H1 (cell line): ENCODE results near the gene KLHL29. TPM values are rescaled to one million over a fixed set of nuclear protein-coding genes. Genes with fewer than 3 reads are reported as not detected.
A peak's percentile ranks its signal among the peaks of the same experiment; 100 is the strongest.

ENCODE experiments used
- CTCF ChIA-PET: fragments of 300-600 bp; sonication (Branson Sonifier 250); formaldehyde crosslinking; loops from one replicate; lab custom pipeline; 2021; ENCODE audit not compliant: partially characterized antibody; lab: Charles Lee
- POLR2A ChIA-PET: fragments of 300-600 bp; sonication (Branson Sonifier 250); formaldehyde crosslinking; loops from one replicate; lab custom pipeline; 2021; ENCODE audit warnings: inconsistent platforms; ENCODE audit not compliant: partially characterized antibody; lab: Charles Lee
- DNase-seq, 2 experiments: peaks; one replicate each; pipeline versions ENCODE4 v3.0.0 to v3.0.0-alpha.2; 2010 to 2022; ENCODE audit warnings: low spot score in 2 of 2, low read depth in 1 of 2, mixed read lengths in 1 of 2
- FAIRE-seq: peaks from 2 replicates; lab custom pipeline; 2011; peaks lifted over from hg19 to GRCh38; lab: Jason Lieb, UNC
- H2AFZ ChIP-seq: 2 replicates; pipeline ENCODE4 v1.8.1; 2012; ENCODE audit warnings: low read length, inconsistent platforms
- H2AK5ac ChIP-seq: 2 replicates; pipeline ENCODE4 v1.6.1; 2013; ENCODE audit warnings: low read depth, low read length
- H2BK120ac ChIP-seq: replicated peaks from 2 replicates; pipeline ENCODE3; 2013; ENCODE audit warnings: low read depth, low read length, inconsistent platforms
- H2BK12ac ChIP-seq: 2 replicates; pipeline ENCODE4 v1.6.1; 2013; ENCODE audit warnings: low read depth, low read length
- H2BK15ac ChIP-seq: 2 replicates; pipeline ENCODE4 v1.6.1; 2013; ENCODE audit warnings: low read length
- H2BK20ac ChIP-seq: 2 replicates; pipeline ENCODE4 v1.6.1; 2013; ENCODE audit warnings: low read length
- H2BK5ac ChIP-seq: 2 replicates; pipeline ENCODE4 v1.6.1; 2013; ENCODE audit warnings: low read depth, low read length
- H3K14ac ChIP-seq: 2 replicates; pipeline ENCODE4 v1.6.1; 2013; ENCODE audit warnings: inconsistent platforms; ENCODE audit not compliant: insufficient read length
- H3K18ac ChIP-seq: 2 replicates; pipeline ENCODE4 v1.6.1; 2013; ENCODE audit warnings: low read length; ENCODE audit errors: extremely low read depth
- H3K23ac ChIP-seq: 2 replicates; pipeline ENCODE4 v1.6.1; 2013; ENCODE audit warnings: inconsistent platforms; ENCODE audit not compliant: insufficient read length
- H3K23me2 ChIP-seq: 2 replicates; pipeline ENCODE4 v1.6.1; 2013; ENCODE audit warnings: low read depth, low read length
- H3K27ac ChIP-seq: 2 replicates; pipeline ENCODE4 v1.6.1; 2011; ENCODE audit warnings: low read depth, low read length, inconsistent platforms
- H3K27me3 ChIP-seq, 4 experiments: replicated peaks in 1 of 4; 1 replicate in 1 of 4; 2 replicates in 3 of 4; pipeline versions ENCODE4 v1.6.1 to v1.8.1; 2011 to 2013; ENCODE audit warnings: low read length in 3 of 4, mild to moderate bottlenecking in 3 of 4, inconsistent platforms in 2 of 4, mixed read lengths in 2 of 4, moderate library complexity in 1 of 4; ENCODE audit not compliant: control insufficient read depth in 3 of 4, insufficient read depth in 3 of 4; ENCODE audit errors: extremely low read depth in 1 of 4
- H3K36me3 ChIP-seq, 4 experiments: 2 replicates each; pipeline versions ENCODE4 v1.6.1 to v1.8.1; 2011 to 2013; ENCODE audit warnings: mild to moderate bottlenecking in 4 of 4, low read length in 3 of 4, moderate library complexity in 2 of 4, control low read depth in 1 of 4, inconsistent platforms in 1 of 4; ENCODE audit not compliant: insufficient read depth in 4 of 4, control insufficient read depth in 2 of 4
- H3K4ac ChIP-seq: replicated peaks from 2 replicates; pipeline ENCODE3; 2013; ENCODE audit warnings: low read length, low read depth, mixed read lengths, inconsistent platforms; ENCODE audit not compliant: insufficient read length
- H3K4me1 ChIP-seq, 4 experiments: replicated peaks in 1 of 4; 1 replicate in 1 of 4; 2 replicates in 3 of 4; pipeline versions ENCODE4 v1.6.1 to v1.8.1; 2011 to 2013; ENCODE audit warnings: low read length in 3 of 4, inconsistent platforms in 2 of 4, mixed read lengths in 1 of 4; ENCODE audit not compliant: insufficient read depth in 4 of 4, control insufficient read depth in 3 of 4
- H3K4me2 ChIP-seq, 2 experiments: 2 replicates each; pipeline versions ENCODE4 v1.6.1 to v1.8.1; 2011 to 2013; ENCODE audit warnings: low read depth in 2 of 2, low read length in 2 of 2, control low read depth in 1 of 2, inconsistent platforms in 1 of 2, mild to moderate bottlenecking in 1 of 2; ENCODE audit not compliant: insufficient read depth in 1 of 2
- H3K4me3 ChIP-seq, 4 experiments: fragments of 200-600, 300-600 bp in 1 of 4; sonication (generic), shearing (Covaris generic), sonication (Bioruptor Twin) in 1 of 4; 2 replicates each; pipeline versions ENCODE4 v1.5.1 to v1.8.1; 2011 to 2016; ENCODE audit warnings: low read length in 4 of 4, low read depth in 3 of 4, control low read depth in 2 of 4, inconsistent platforms in 2 of 4, mild to moderate bottlenecking in 2 of 4, mixed read lengths in 1 of 4, moderate library complexity in 1 of 4; ENCODE audit not compliant: insufficient read depth in 2 of 4; ENCODE audit errors: extremely low read depth in 1 of 4
- H3K56ac ChIP-seq: replicated peaks from 2 replicates; pipeline ENCODE3; 2013; ENCODE audit warnings: low read depth, mild to moderate bottlenecking, mixed read lengths, low read length, inconsistent platforms; ENCODE audit not compliant: insufficient read length
- H3K79me1 ChIP-seq: 2 replicates; pipeline ENCODE4 v1.6.1; 2013; ENCODE audit warnings: low read depth, low read length, control low read depth
- H3K79me2 ChIP-seq, 2 experiments: 2 replicates each; pipeline versions ENCODE4 v1.6.1 to v1.8.1; 2012 to 2013; ENCODE audit warnings: low read length in 2 of 2, mild to moderate bottlenecking in 2 of 2, inconsistent platforms in 1 of 2; ENCODE audit not compliant: insufficient read depth in 2 of 2, control insufficient read depth in 1 of 2
- H3K9ac ChIP-seq, 4 experiments: replicated peaks in 1 of 4; 1 replicate in 1 of 4; 2 replicates in 3 of 4; pipeline versions ENCODE4 v1.6.1 to v1.8.1; 2011 to 2013; ENCODE audit warnings: low read depth in 3 of 4, low read length in 3 of 4, control low read depth in 2 of 4, mild to moderate bottlenecking in 2 of 4, moderate library complexity in 2 of 4, inconsistent platforms in 1 of 4; ENCODE audit errors: extremely low read depth in 1 of 4
- H3K9me3 ChIP-seq, 2 experiments: 2 replicates each; pipeline versions ENCODE4 v1.6.1 to v1.8.1; 2012 to 2013; ENCODE audit warnings: mild to moderate bottlenecking in 2 of 2, moderate library complexity in 2 of 2, control low read depth in 1 of 2, inconsistent platforms in 1 of 2, low read depth in 1 of 2, low read length in 1 of 2, mixed read lengths in 1 of 2; ENCODE audit not compliant: insufficient read depth in 2 of 2
- H4K20me1 ChIP-seq, 2 experiments: replicated peaks in 1 of 2; 2 replicates each; pipeline versions ENCODE3 to v1.8.1; 2011 to 2013; ENCODE audit warnings: inconsistent platforms in 2 of 2, low read length in 2 of 2, mild to moderate bottlenecking in 1 of 2; ENCODE audit not compliant: insufficient read depth in 2 of 2, control insufficient read depth in 1 of 2
- H4K5ac ChIP-seq: 2 replicates; pipeline ENCODE4 v1.6.1; 2013; ENCODE audit warnings: low read length, low read depth, mixed read lengths, inconsistent platforms; ENCODE audit not compliant: insufficient read length
- H4K8ac ChIP-seq: 2 replicates; pipeline ENCODE4 v1.8.0; 2013; ENCODE audit warnings: mild to moderate bottlenecking, moderate library complexity, low read length, inconsistent platforms; ENCODE audit not compliant: insufficient read depth; ENCODE audit errors: extremely low read depth
- H4K91ac ChIP-seq: replicated peaks from 2 replicates; pipeline ENCODE3; 2013; ENCODE audit warnings: low read length, mixed read lengths, inconsistent platforms; ENCODE audit not compliant: insufficient read length
- USF2 ChIP-seq: IDR thresholded peaks from 2 replicates; pipeline ENCODE4 v1.6.1; 2011; ENCODE audit warnings: low read length, improper control_type of control experiment
- WGBS, 2 experiments: shearing (Covaris generic) in 1 of 2; methylation state at CpG; one replicate each; pipeline versions ENCODE4 v1.1.6 to v1.1.7; 2013 to 2015; ENCODE audit warnings: low lambda C conversion rate in 2 of 2, mixed read lengths in 2 of 2, inconsistent platforms in 1 of 2, low coverage in 1 of 2, missing lambda C conversion rate in 1 of 2; ENCODE audit not compliant: insufficient replicate concordance in 2 of 2, insufficient coverage in 1 of 2, insufficient read length in 1 of 2; ENCODE audit errors: extremely low coverage in 1 of 2, missing lambda C conversion rate in 1 of 2; 5-methylcytosine and 5-hydroxymethylcytosine counted together
- polyA plus RNA-seq, 7 experiments: library from polyadenylated mRNA; depleted of rRNA in 3 of 7; stranded (reverse) in 5 of 7; unstranded in 2 of 7; fragments of >200 nt in 5 of 7; fragments of 200-250 nt in 2 of 7; gene quantifications; 1 replicate in 5 of 7; 2 replicates in 1 of 7; 4 replicates in 1 of 7; pipeline versions ENCODE4 v1.2.1 to v1.2.3, GENCODE V29; 2011 to 2013; ENCODE audit warnings: missing spikeins in 2 of 7, mixed read lengths in 2 of 7
- total RNA-seq: library from RNA; stranded (reverse); fragmentation: NEBNext Ultra II Directional; extraction: Animal tissue kit (Norgen Biotek cat#: 25700); gene quantifications from 2 replicates; pipeline ENCODE4 v1.2.1, GENCODE V29; 2021

Gene KLHL29
- total and polyA plus RNA-seq, 2 of the 8 experiments (the other 6 are each of a cell fraction or from before 2014, with no cell fraction given): 1.1 to 4.7 TPM

DNA sequence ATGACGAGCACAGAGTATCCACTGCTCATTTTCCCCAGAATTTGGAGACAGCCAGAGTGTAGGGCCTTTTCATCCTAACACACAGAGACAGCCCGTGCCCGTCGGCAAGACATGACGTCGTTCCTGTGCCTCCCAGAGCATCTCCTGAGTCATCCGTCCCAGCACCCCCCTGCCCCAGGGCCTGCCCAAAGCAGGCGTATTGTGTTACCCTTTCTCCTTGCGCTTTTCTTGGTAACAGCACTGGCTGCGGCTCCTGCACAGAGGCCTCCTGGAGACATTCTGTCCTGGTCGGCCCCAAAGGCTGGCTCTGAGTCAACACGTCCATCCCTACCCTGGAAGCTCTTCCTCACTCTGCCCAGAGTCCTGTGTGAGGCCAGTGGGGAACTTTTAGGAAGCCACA lies 217.1 kb downstream of the KLHL29 start:
- Histone ChIP-seq H3K79me1 (no peaks in the 10 kb centered on the region), H3K36me3 (no peaks in the 10 kb centered on the region; a peak in 1 of 8 replicates), H3K56ac (no peak overlapping the region), H2BK15ac (no peak overlapping the region), H3K79me2 (no peaks in the 10 kb centered on the region), H2AFZ (no peak overlapping the region), H3K4ac (no peak overlapping the region), H3K23me2 (peaks cover 3% of the 10 kb centered on the region; the same call in 1 of the 2 replicates), H3K4me2 (no peak overlapping the region), H3K27me3 (no peaks in the 10 kb centered on the region), H2BK20ac (no peak overlapping the region), H4K5ac (no peak overlapping the region), H3K27ac (no peak overlapping the region), H2BK12ac (peak overlapping the region; percentile 75; the same call in 1 of the 2 replicates), H3K23ac (no peak overlapping the region), H2AK5ac (no peak overlapping the region), H3K14ac (no peak overlapping the region), H2BK120ac (no peak overlapping the region), H2BK5ac (peak overlapping the region; percentile 44; the same call in 1 of the 2 replicates), H3K9me3 (peaks cover 5 to 9% of the 10 kb centered on the region in 2 experiments; a peak in 3 of 4 replicates), H3K9ac (no peak overlapping the region), H4K20me1 (no peaks in the 10 kb centered on the region), H4K8ac (peak overlapping the region; percentile 82; the same call in 1 of the 2 replicates), H3K18ac (no peak overlapping the region), H3K4me3 (no peak overlapping the region), H3K4me1 (no peaks in the 10 kb centered on the region), H4K91ac (no peak overlapping the region)
- CTCF ChIA-PET: interaction anchor here (0.9 to 2.0 kb wide), 5 partner anchors 17 to 187 kb away, joined by 3 to 6 read pairs (median 4); no protein-coding TSS in a partner anchor
- WGBS, 2 experiments: 92% methylated on average over 12 of the region's 12 CpGs; no CpG with 5 or more reads in 1 of the 2 experiments
- TF ChIP-seq USF2: no peak
- FAIRE-seq (no peak), DNase-seq (no peak)
- POLR2A ChIA-PET: no interaction called here
